H9 (cell line): ENCODE measurements around the gene ZC3H15. TPM values are rescaled to one million over a fixed set of nuclear protein-coding genes. Genes with fewer than 3 reads are reported as not detected.

Source experiments
- DNase-seq: peaks from one replicate; pipeline ENCODE4 v3.0.0-alpha.2; 2017
- H2AFZ ChIP-seq: one replicate; pipeline ENCODE4 v1.6.1; 2013; ENCODE audit warnings: mild to moderate bottlenecking, low read length, control low read depth, moderate library complexity
- H2AK5ac ChIP-seq: 2 replicates; pipeline ENCODE4 v1.6.1; 2013; ENCODE audit warnings: low read length, control low read depth, mixed read lengths; ENCODE audit not compliant: insufficient read length
- H2BK120ac ChIP-seq: one replicate; pipeline ENCODE4 v1.6.1; 2013; ENCODE audit warnings: low read depth, mild to moderate bottlenecking, low read length, control low read depth, inconsistent platforms; ENCODE audit not compliant: poor library complexity, severe bottlenecking
- H2BK12ac ChIP-seq: 2 replicates; pipeline ENCODE4 v1.6.1; 2013; ENCODE audit warnings: low read length, control low read depth, mixed read lengths, low read depth; ENCODE audit not compliant: insufficient read length
- H2BK15ac ChIP-seq: 2 replicates; pipeline ENCODE4 v1.6.1; 2013; ENCODE audit warnings: low read depth, low read length, control low read depth
- H2BK20ac ChIP-seq: one replicate; pipeline ENCODE4 v1.6.1; 2013; ENCODE audit warnings: low read depth, mild to moderate bottlenecking, low read length, control low read depth, inconsistent platforms; ENCODE audit not compliant: poor library complexity, severe bottlenecking
- H2BK5ac ChIP-seq: 2 replicates; pipeline ENCODE4 v1.6.1; 2013; ENCODE audit warnings: low read length, control low read depth, mixed read lengths; ENCODE audit not compliant: insufficient read length
- H3K14ac ChIP-seq: 2 replicates; pipeline ENCODE4 v1.6.1; 2013; ENCODE audit warnings: low read length, control low read depth; ENCODE audit not compliant: insufficient read depth
- H3K18ac ChIP-seq: 2 replicates; pipeline ENCODE4 v1.6.1; 2013; ENCODE audit warnings: low read depth, mild to moderate bottlenecking, mixed read lengths, low read length, control low read depth; ENCODE audit not compliant: insufficient read length
- H3K23ac ChIP-seq: 2 replicates; pipeline ENCODE4 v1.6.1; 2013; ENCODE audit warnings: low read length, control low read depth, mixed read lengths, low read depth; ENCODE audit not compliant: insufficient read length
- H3K23me2 ChIP-seq: 2 replicates; pipeline ENCODE4 v1.6.1; 2013; ENCODE audit warnings: low read depth, mild to moderate bottlenecking, mixed read lengths, low read length, control low read depth; ENCODE audit not compliant: insufficient read length, poor library complexity, severe bottlenecking
- H3K27ac ChIP-seq: 2 replicates; pipeline ENCODE4 v1.5.1; 2013; ENCODE audit warnings: low read length, control low read depth, mixed read lengths, low read depth; ENCODE audit not compliant: insufficient read length
- H3K27me3 ChIP-seq: 2 replicates; pipeline ENCODE4 v1.6.1; 2013; ENCODE audit warnings: low read length, control low read depth, inconsistent platforms; ENCODE audit not compliant: insufficient read depth
- H3K4ac ChIP-seq: 2 replicates; pipeline ENCODE4 v1.6.1; 2013; ENCODE audit warnings: low read depth, mild to moderate bottlenecking, control low read depth, inconsistent platforms, low read length, moderate library complexity
- H3K4me1 ChIP-seq: 2 replicates; pipeline ENCODE4 v1.6.1; 2013; ENCODE audit warnings: low read length, control low read depth, inconsistent platforms; ENCODE audit not compliant: insufficient read depth
- H3K4me2 ChIP-seq: 2 replicates; pipeline ENCODE4 v1.6.1; 2013; ENCODE audit warnings: low read length, control low read depth, mixed read lengths; ENCODE audit not compliant: insufficient read length, insufficient read depth
- H3K56ac ChIP-seq: 2 replicates; pipeline ENCODE4 v1.6.1; 2013; ENCODE audit warnings: low read depth, mild to moderate bottlenecking, mixed read lengths, low read length, control low read depth; ENCODE audit not compliant: insufficient read length
- H3K79me1 ChIP-seq: 2 replicates; pipeline ENCODE4 v1.6.1; 2013; ENCODE audit warnings: low read depth, mild to moderate bottlenecking, moderate library complexity, low read length, control low read depth, inconsistent platforms; ENCODE audit not compliant: insufficient read depth, poor library complexity, severe bottlenecking
- H3K79me2 ChIP-seq: 2 replicates; pipeline ENCODE4 v1.6.1; 2013; ENCODE audit warnings: low read length, control low read depth, inconsistent platforms; ENCODE audit not compliant: insufficient read depth
- H3K9ac ChIP-seq: 2 replicates; pipeline ENCODE4 v1.6.1; 2013; ENCODE audit warnings: low read length, control low read depth, mixed read lengths; ENCODE audit not compliant: insufficient read length; ENCODE audit errors: extremely low read depth
- H3K9me3 ChIP-seq: one replicate; pipeline ENCODE4 v1.6.1; 2013; ENCODE audit warnings: low read depth, low read length, inconsistent platforms; ENCODE audit not compliant: control insufficient read depth
- H3T11ph ChIP-seq: one replicate; pipeline ENCODE4 v1.6.1; 2013; ENCODE audit warnings: mild to moderate bottlenecking, low read length, control low read depth, inconsistent platforms
- H4K20me1 ChIP-seq: one replicate; pipeline ENCODE4 v1.6.1; 2013; ENCODE audit not compliant: control insufficient read depth, insufficient read length, insufficient read depth
- H4K5ac ChIP-seq: 2 replicates; pipeline ENCODE4 v1.6.1; 2013; ENCODE audit warnings: low read depth, mild to moderate bottlenecking, mixed read lengths, low read length, control low read depth; ENCODE audit not compliant: insufficient read length
- H4K8ac ChIP-seq: replicated peaks from 2 replicates; pipeline ENCODE4 v1.6.1; 2013; ENCODE audit warnings: low read length, control low read depth, mixed read lengths, low read depth; ENCODE audit not compliant: insufficient read length
- H4K91ac ChIP-seq: 2 replicates; pipeline ENCODE4 v1.6.1; 2013; ENCODE audit warnings: low read depth, mild to moderate bottlenecking, moderate library complexity, mixed read lengths, low read length, control low read depth; ENCODE audit not compliant: insufficient read length
- H3K27ac Mint-ChIP-seq, 3 experiments: 2 replicates in 2 of 3; 3 replicates in 1 of 3; pipeline ENCODE4 v1.8.0; 2020 to 2021; ENCODE audit warnings: mixed read lengths in 3 of 3, mild to moderate bottlenecking in 1 of 3, moderate library complexity in 1 of 3
- H3K27me3 Mint-ChIP-seq: 2 replicates; pipeline ENCODE4 v1.8.0; 2021; ENCODE audit warnings: low read depth, mild to moderate bottlenecking, moderate library complexity, mixed read lengths
- H3K36me3 Mint-ChIP-seq, 3 experiments: 2 replicates in 2 of 3; 3 replicates in 1 of 3; pipeline ENCODE4 v1.8.0; 2020 to 2021; ENCODE audit warnings: low read depth in 3 of 3, mixed read lengths in 3 of 3; ENCODE audit not compliant: insufficient read depth in 1 of 3
- H3K4me1 Mint-ChIP-seq, 2 experiments: 2 replicates each; pipeline ENCODE4 v1.8.0; 2020; ENCODE audit warnings: mixed read lengths in 2 of 2
- H3K4me3 Mint-ChIP-seq, 2 experiments: 2 replicates in 1 of 2; 3 replicates in 1 of 2; pipeline ENCODE4 v1.8.0; 2020 to 2021; ENCODE audit warnings: mild to moderate bottlenecking in 2 of 2, mixed read lengths in 2 of 2, moderate library complexity in 1 of 2
- H3K9me3 Mint-ChIP-seq, 2 experiments: 2 replicates in 1 of 2; 3 replicates in 1 of 2; pipeline ENCODE4 v1.8.0; 2020; ENCODE audit warnings: mild to moderate bottlenecking in 2 of 2, mixed read lengths in 2 of 2, moderate library complexity in 1 of 2
- CTCF ChIP-seq: fragments of 200-600 bp; sonication (generic); conservative IDR thresholded peaks from 3 replicates; pipeline ENCODE4 v1.8.0; 2021; ENCODE audit warnings: antibody characterized with exemption, mild to moderate bottlenecking
- WGBS: extraction: QIAGEN DNeasy Blood & Tissue Kit; methylation state at CpG from one replicate; pipeline ENCODE4 v1.1.7; 2013; ENCODE audit warnings: missing lambda C conversion rate, low lambda C conversion rate, mixed read lengths; ENCODE audit not compliant: insufficient read length; ENCODE audit errors: extremely low coverage; 5-methylcytosine and 5-hydroxymethylcytosine counted together
- total RNA-seq: library from RNA; stranded (reverse); gene quantifications from 2 replicates; pipeline ENCODE4 v1.2.1, GENCODE V29; 2021

Gene ZC3H15
- total RNA-seq, 1 experiment from 2014 or later = 71.3 TPM

GRCh38 chr2:186445506-186445905, 40.6 kb upstream of the ZC3H15 start:
- Mint-ChIP-seq H3K9me3 (peaks cover 0 to 2% of the 10 kb centered on the region in 2 experiments; a peak in 1 of 5 replicates), H3K27me3 (no peaks in the 10 kb centered on the region)
- H2BK12ac ChIP-seq = no peak overlapping the region

More at GRCh38 chr2:186445506-186445905, 40.6 kb upstream of the ZC3H15 start:
- Histone ChIP-seq H3K4me1 (no peaks in the 10 kb centered on the region), H2AFZ (no peak overlapping the region), H4K91ac (no peak overlapping the region), H2BK20ac (no peak overlapping the region), H3K18ac (no peak overlapping the region), H2BK120ac (no peak overlapping the region), H3K79me1 (no peaks in the 10 kb centered on the region), H2AK5ac (no peak overlapping the region), H3K27ac (no peak overlapping the region), H3T11ph (no peak overlapping the region), H3K56ac (no peak overlapping the region), H3K9ac (no peak overlapping the region), H4K8ac (no peak overlapping the region), H3K4ac (no peak overlapping the region), H4K20me1 (no peaks in the 10 kb centered on the region), H3K23me2 (no peaks in the 10 kb centered on the region), H3K9me3 (no peaks in the 10 kb centered on the region), H3K14ac (no peak overlapping the region), H3K4me2 (no peak overlapping the region), H4K5ac (no peak overlapping the region), H3K27me3 (no peaks in the 10 kb centered on the region), H3K79me2 (no peaks in the 10 kb centered on the region), H2BK5ac (no peak overlapping the region), H2BK15ac (no peak overlapping the region), H3K23ac (no peak overlapping the region)
- WGBS = no CpG with 5 or more reads among the region's 4 CpGs
- no peak for TF ChIP-seq CTCF
- H3K36me3 Mint-ChIP-seq = peaks cover 0 to 4% (median 3%) of the 10 kb centered on the region in 3 experiments; a peak in 3 of 7 replicates
- no peak overlapping the region for H3K4me3 Mint-ChIP-seq
- H3K27ac Mint-ChIP-seq = no peak overlapping the region
- H3K4me1 Mint-ChIP-seq = peaks cover 2 to 4% of the 10 kb centered on the region in 2 experiments
- DNase-seq = no peak
